GM19193 (cell line): Measurements from ENCODE around the gene ZNF296.

ENCODE experiments used
- POLR2A ChIP-seq: IDR thresholded peaks from 4 replicates; pipeline ENCODE4 v1.6.1; 2011; ENCODE audit not compliant: insufficient read depth, insufficient read length; ENCODE audit errors: extremely low read depth

ZNF296 gene

GRCh38 chr19:45095496-45096413, 19.5 kb upstream of the ZNF296 start:
- TF ChIP-seq POLR2A, result no peak

- no peak for TF ChIP-seq POLR2A
Observed at GRCh38 chr19:45094707-45095106, 18.4 kb upstream of the ZNF296 start.

- TF ChIP-seq POLR2A, result no peak
Observed at GRCh38 chr19:45094137-45094536, 17.9 kb upstream of the ZNF296 start.

GRCh38 chr19:45092747-45093678, 16.7 kb upstream of the ZNF296 start, which contains the start of gene PPP1R37:
TSS of gene PPP1R37 (plus strand) at chr19:45093179. CDS start at chr19:45093326, 147 bp downstream.
- peak; percentile 33 for TF ChIP-seq POLR2A

GRCh38 chr19:45091031-45091923, 15.0 kb upstream of the ZNF296 start:
- TF ChIP-seq POLR2A, result peak; percentile 62

- TF ChIP-seq POLR2A, result no peak
Observed at GRCh38 chr19:45090606-45091005, 14.3 kb upstream of the ZNF296 start.

GRCh38 chr19:45090034-45090433, 13.8 kb upstream of the ZNF296 start:
- TF ChIP-seq POLR2A, result no peak

- TF ChIP-seq POLR2A, result no peak
Observed at GRCh38 chr19:45087531-45087930, 11.3 kb upstream of the ZNF296 start.

GRCh38 chr19:45086480-45086879, 10.2 kb upstream of the ZNF296 start:
- no peak for TF ChIP-seq POLR2A

- no peak for TF ChIP-seq POLR2A
Observed at GRCh38 chr19:45082170-45082569, 5.9 kb upstream of the ZNF296 start.

- no peak for TF ChIP-seq POLR2A
Observed at GRCh38 chr19:45079911-45080370, 3.7 kb upstream of the ZNF296 start.

- peak; percentile 76 for TF ChIP-seq POLR2A
Observed at GRCh38 chr19:45079063-45079910, 3.0 kb upstream of the ZNF296 start, which contains the start of gene GEMIN7. TSS of gene GEMIN7 (plus strand) at chr19:45079260. CDS start at chr19:45090115, 10,855 bp downstream.

GRCh38 chr19:45078390-45079062, 2.2 kb upstream of the ZNF296 start:
- no peak for TF ChIP-seq POLR2A
